Large intestine (tissue), 3 donors: ENCODE results near the gene SLC8A1. TPM values are rescaled to one million over a fixed set of nuclear protein-coding genes. Genes with fewer than 3 reads are reported as not detected.

ENCODE experiments used
- DNase-seq, 2 donors: peaks; one replicate each; pipeline versions ENCODE4 v3.0.0 to v3.0.0-alpha.2; 2013
- H3K27ac ChIP-seq: one replicate; pipeline ENCODE4 v1.5.1; 2013; ENCODE audit warnings: low read length
- H3K27me3 ChIP-seq: 2 replicates; pipeline ENCODE4 v1.6.1; 2013; ENCODE audit warnings: low read length; ENCODE audit not compliant: control insufficient read depth, insufficient read depth
- H3K36me3 ChIP-seq: 2 replicates; pipeline ENCODE4 v1.6.1; 2013; ENCODE audit warnings: low read length; ENCODE audit not compliant: control insufficient read depth, insufficient read depth
- H3K4me1 ChIP-seq: one replicate; pipeline ENCODE4 v1.6.1; 2013; ENCODE audit warnings: low read length; ENCODE audit not compliant: control insufficient read depth, insufficient read depth
- H3K4me3 ChIP-seq: one replicate; pipeline ENCODE4 v1.5.1; 2013; ENCODE audit warnings: low read length
- H3K9me3 ChIP-seq: one replicate; pipeline ENCODE4 v1.6.1; 2013; ENCODE audit warnings: mild to moderate bottlenecking, low read depth, low read length, moderate library complexity; ENCODE audit not compliant: control insufficient read depth
- WGBS: methylation state at CpG from one replicate; pipeline ENCODE4 v1.1.5; 2013; ENCODE audit warnings: low lambda C conversion rate; ENCODE audit not compliant: insufficient coverage; 5-methylcytosine and 5-hydroxymethylcytosine counted together
- polyA plus RNA-seq: library from polyadenylated mRNA; unstranded; fragments of 120-200 nt; gene quantifications from one replicate; pipeline ENCODE4 v1.2.1, GENCODE V29; 2013

SLC8A1 gene
- polyA plus RNA-seq, 1 donor = 13.2 TPM

DNA sequence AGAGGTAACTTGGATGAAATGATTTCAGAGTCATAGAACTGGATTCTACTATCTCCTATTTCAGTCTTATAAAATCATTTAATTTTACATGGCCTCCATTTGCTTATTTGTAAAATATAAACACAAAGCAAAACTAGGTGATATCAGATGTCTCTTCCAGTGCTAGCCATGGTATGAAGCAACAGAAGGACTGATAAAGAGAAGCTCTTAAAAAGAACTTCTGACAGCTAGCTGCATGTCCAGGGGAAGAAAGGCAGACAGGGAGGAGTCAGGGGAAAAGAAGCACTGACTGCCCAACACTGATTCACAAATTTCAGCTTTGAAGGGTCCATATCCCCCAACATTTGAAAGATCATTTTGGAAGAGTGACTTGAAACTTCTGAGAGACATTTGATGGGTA lies 6.4 kb downstream of the SLC8A1 start:
- Histone ChIP-seq H3K27ac (no peak overlapping the region), H3K27me3 (peaks cover 3% of the 10 kb centered on the region), H3K9me3 (no peaks in the 10 kb centered on the region), H3K4me3 (no peak overlapping the region), H3K4me1 (no peaks in the 10 kb centered on the region), H3K36me3 (no peaks in the 10 kb centered on the region)
- no peak for DNase-seq

DNA sequence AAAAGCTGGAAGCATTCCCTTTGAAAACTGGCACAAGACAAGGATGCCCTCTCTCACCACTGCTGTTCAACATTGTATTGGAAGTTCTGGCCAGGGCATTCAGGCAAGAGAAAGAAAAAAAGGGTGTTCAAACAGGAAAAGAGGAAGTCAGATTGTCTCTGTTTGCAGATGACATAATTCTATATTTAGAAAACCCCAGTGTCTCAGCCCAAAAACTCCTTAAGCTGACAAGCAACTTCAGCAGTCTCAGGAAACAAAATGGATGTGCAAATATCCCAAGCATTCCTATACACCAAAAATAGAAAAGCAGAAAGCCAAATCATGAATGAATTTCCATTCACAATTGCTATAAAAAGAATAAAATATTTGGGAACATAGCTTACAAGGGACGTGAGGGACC lies 11.1 kb downstream of the SLC8A1 start:
- no CpG with 5 or more reads among the region's 1 CpG for WGBS
- Histone ChIP-seq H3K4me3 (no peak overlapping the region), H3K27ac (no peak overlapping the region), H3K27me3 (no peaks in the 10 kb centered on the region), H3K9me3 (no peaks in the 10 kb centered on the region), H3K36me3 (no peaks in the 10 kb centered on the region), H3K4me1 (no peaks in the 10 kb centered on the region)
- DNase-seq = no peak

DNA sequence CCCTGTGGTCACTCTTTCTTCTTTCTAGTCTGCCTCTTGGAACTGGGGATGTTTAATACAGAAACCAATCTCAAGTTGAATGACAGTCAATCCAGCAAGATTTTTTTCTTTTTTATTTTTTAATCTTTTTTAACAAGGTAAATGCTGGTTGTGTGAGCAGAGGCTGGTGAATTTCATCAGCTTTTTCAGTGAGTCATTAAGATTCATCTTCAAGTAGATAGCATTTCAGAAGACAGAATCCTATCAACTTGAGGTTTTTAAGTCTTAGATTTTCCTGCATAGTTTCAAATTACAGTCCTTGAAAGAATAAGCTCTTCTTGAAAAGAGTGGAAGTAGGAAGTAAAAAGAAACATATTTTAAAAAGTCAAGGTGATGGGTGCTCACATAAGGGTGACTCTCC lies 12.4 kb downstream of the SLC8A1 start:
- DNase-seq = no peak
- H3K36me3 ChIP-seq = no peaks in the 10 kb centered on the region
- H3K9me3 ChIP-seq = no peaks in the 10 kb centered on the region
- no peak overlapping the region for H3K27ac ChIP-seq
- no peaks in the 10 kb centered on the region for H3K4me1 ChIP-seq
- no peaks in the 10 kb centered on the region for H3K27me3 ChIP-seq
- H3K4me3 ChIP-seq = no peak overlapping the region

DNA sequence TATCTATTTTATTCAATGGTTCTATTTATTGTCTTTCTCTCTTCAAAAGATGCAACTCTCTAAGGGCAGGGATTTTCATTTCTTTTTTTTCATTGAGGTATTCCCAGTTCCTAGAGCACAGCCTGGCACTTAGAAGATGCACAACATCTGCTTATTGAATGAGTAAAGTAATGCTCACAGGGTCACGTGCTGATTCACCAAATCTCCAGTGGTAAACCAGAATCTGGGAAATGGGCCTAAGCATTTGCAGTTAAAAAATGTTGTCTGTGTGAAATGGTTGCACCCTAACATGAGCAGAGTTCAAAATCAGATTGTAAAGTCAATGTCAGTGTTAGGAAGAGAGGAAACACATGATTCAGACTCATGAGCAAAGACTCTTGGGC lies 15.8 kb downstream of the SLC8A1 start:
- no peak for DNase-seq
- H3K27me3 ChIP-seq = no peaks in the 10 kb centered on the region
- H3K4me1 ChIP-seq = no peaks in the 10 kb centered on the region
- H3K36me3 ChIP-seq = no peaks in the 10 kb centered on the region
- H3K9me3 ChIP-seq = no peaks in the 10 kb centered on the region
- WGBS = no CpG with 5 or more reads among the region's 1 CpG
- H3K27ac ChIP-seq = no peak overlapping the region
- H3K4me3 ChIP-seq = no peak overlapping the region

DNA sequence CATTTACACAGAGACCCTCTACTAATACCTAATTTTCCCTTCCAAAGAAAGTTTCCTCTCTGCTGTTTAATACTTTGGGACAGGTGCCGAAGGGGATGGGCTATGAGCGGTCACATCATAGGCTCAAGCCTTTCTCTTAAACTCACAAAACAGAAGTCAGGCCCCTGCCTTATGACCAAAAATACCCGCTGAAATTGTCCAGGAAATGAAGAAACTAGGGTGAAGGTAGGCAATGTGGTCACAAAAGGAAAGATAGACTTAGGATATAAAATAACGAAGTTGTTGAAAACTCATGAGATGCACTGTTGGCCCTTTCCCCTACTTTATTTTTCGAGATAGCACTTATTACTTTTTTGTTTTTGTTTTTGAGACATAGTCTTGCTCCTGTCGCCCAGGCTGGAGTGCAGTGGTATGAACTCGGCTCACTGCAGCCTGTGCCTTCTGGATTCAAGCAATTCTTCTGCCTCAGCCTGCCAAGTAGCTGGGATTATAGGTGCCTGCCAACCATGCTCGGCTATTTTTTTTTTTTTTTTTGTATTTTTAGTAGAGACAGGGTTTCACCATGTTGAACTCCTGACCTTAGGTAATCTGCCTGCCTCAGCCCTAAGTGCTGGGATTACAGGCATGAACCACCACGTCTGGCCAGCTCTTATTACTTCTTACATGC lies 16.3 kb downstream of the SLC8A1 start:
- Histone ChIP-seq H3K27ac (no peak overlapping the region), H3K4me1 (no peaks in the 10 kb centered on the region), H3K36me3 (no peaks in the 10 kb centered on the region), H3K4me3 (no peak overlapping the region), H3K27me3 (no peaks in the 10 kb centered on the region), H3K9me3 (no peaks in the 10 kb centered on the region)
- WGBS = 93% methylated on average over 5 of the region's 9 CpGs
- no peak for DNase-seq

DNA sequence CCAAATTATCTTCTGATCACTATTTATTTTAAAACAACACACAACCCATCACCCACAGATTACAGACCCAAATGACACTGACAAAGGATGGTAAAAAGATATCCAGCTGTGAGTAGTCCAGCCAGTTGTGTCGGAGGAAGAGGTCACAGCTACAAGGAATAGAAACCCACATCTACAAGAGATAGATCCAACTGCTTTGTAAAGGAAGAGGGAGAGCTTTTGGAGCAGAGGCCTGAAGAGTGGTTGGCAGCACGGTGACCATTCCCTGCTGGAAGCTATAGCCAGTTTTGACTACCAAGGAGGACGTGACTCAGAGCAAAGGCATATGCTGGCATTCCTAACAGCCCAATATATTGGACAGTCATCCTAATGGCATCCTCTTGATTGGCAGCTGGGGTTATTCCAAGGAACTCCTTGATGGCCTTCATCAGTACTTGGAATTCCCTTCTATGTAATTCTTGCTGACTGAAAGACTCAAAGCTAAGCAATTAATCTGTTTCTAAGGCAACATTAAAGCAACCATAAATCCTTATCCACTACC lies 17.1 kb downstream of the SLC8A1 start:
- no peaks in the 10 kb centered on the region for H3K27me3 ChIP-seq
- no peak overlapping the region for H3K4me3 ChIP-seq
- 100% methylated on average over 1 of the region's 3 CpGs for WGBS
- H3K4me1 ChIP-seq = no peaks in the 10 kb centered on the region
- H3K27ac ChIP-seq = no peak overlapping the region
- H3K36me3 ChIP-seq = no peaks in the 10 kb centered on the region
- H3K9me3 ChIP-seq = no peaks in the 10 kb centered on the region
- DNase-seq = no peak

DNA sequence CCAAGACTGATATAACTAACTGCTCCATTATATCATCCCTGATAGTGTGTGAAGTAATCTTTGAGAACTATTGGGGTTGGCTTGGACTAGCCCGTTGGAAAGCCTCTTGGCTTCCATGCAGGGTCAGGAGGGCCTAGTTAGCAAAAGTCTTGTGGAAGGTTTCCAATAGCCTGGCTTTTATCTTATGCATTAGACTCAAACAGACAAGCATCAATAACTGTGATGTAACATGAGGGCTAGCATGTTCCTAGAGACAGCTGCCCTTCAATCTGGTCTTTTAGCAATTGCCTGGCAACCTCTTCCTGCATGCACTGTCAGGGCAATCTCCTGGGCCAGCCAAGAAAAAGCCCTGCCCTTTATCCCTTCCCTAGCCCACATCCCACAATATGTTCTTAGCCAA lies 18.2 kb downstream of the SLC8A1 start:
- no peak overlapping the region for H3K27ac ChIP-seq
- H3K9me3 ChIP-seq = no peaks in the 10 kb centered on the region
- H3K27me3 ChIP-seq = no peaks in the 10 kb centered on the region
- no CpG with 5 or more reads among the region's 1 CpG for WGBS
- no peak overlapping the region for H3K4me3 ChIP-seq
- no peak for DNase-seq
- no peaks in the 10 kb centered on the region for H3K36me3 ChIP-seq
- H3K4me1 ChIP-seq = no peaks in the 10 kb centered on the region

DNA sequence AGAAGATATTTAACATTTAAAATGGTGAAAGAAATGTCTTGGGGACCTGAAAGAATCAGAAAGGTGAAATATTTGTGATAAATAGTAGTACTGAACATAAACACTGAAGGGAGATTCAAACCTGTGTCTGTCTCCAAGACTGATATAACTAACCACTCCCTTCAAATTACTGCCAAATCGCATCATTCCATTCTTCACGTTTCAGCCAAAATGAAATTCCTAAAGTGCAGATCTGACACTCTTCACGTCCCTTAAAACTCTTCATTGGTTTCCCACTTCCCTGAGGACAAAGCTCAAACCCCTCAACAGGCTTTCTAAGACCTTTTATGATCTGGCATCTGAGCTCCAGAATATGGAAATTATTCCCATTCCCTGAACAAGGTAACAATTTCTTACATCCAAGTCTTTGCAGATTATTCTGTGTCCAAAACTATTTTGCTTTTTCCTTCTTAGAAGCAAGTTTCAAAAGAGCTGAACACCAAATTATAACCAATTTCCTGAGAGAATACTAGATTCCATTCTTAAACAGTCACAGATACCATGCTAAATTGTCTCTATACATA lies 18.9 kb downstream of the SLC8A1 start:
- DNase-seq = no peak
- H3K4me1 ChIP-seq = no peaks in the 10 kb centered on the region
- no peak overlapping the region for H3K27ac ChIP-seq
- H3K9me3 ChIP-seq = no peaks in the 10 kb centered on the region
- H3K36me3 ChIP-seq = no peaks in the 10 kb centered on the region
- H3K4me3 ChIP-seq = no peak overlapping the region
- 94% methylated on average over 3 of the region's 3 CpGs for WGBS
- H3K27me3 ChIP-seq = no peaks in the 10 kb centered on the region

DNA sequence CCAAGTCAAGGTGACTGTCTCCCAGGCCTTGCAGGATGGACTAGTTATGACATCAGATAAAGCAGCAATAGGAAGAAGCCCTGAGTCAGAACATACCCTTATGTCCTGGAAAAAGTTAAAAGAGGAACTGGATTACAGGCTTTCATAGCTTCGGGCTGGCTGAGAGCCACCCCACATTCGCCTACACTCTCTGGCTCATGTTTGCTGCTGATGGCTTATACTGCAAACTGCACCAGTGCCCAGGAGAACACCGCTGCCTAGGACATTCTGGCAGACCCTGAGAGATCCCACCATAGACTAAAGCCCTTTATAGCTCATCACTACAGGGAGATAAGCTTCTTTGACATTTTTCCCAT lies 20.3 kb downstream of the SLC8A1 start:
- Histone ChIP-seq H3K9me3 (no peaks in the 10 kb centered on the region), H3K4me1 (no peaks in the 10 kb centered on the region), H3K27ac (no peak overlapping the region), H3K4me3 (no peak overlapping the region), H3K36me3 (no peaks in the 10 kb centered on the region), H3K27me3 (no peaks in the 10 kb centered on the region)
- WGBS = no CpG with 5 or more reads among the region's 3 CpGs
- no peak for DNase-seq

DNA sequence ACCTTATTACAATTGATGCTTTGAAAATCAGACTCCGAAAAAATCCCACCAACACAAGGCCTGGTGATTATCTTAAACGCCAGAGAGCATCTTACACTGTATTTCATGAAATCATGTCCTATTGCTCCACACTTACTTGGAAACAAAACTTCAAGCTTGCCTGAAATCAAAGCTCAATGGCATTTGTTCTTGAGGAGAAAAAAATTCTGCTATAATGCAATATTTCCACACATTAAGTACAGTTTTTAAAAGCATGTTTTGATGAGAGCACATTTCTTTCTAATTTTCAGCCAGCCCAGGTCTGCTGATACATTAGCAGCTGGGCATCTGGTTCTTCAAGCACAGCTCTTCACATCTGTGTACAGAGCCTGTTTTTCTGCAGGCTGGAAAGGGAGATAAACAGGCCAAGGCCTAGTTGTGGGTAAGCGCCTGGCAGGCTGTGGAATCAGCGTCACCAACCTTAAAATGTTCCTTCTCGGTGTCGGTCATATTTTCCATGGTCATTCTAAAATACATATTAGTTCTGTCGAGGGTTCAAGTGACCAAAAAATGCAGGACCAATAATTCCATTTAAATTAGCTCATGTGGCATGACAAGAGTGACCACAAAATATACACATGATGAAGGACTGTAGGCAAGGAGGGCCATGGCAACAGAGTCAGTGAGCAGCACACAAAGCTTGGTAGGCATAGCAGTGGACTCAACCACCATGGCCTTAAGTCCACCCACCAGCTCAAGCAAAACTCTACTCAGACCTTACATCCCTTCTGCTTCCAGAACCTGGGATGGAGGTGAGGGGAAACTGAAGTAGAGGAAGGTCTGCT lies 20.9 kb downstream of the SLC8A1 start:
- H3K9me3 ChIP-seq = no peaks in the 10 kb centered on the region
- H3K36me3 ChIP-seq = no peaks in the 10 kb centered on the region
- H3K27ac ChIP-seq = no peak overlapping the region
- no peak overlapping the region for H3K4me3 ChIP-seq
- no CpG with 5 or more reads among the region's 7 CpGs for WGBS
- H3K27me3 ChIP-seq = no peaks in the 10 kb centered on the region
- H3K4me1 ChIP-seq = no peaks in the 10 kb centered on the region
- DNase-seq = no peak
